C4-2B (cell line): Measurements from ENCODE around the gene C10orf143.
A peak's percentile ranks its signal among the peaks of the same experiment; 100 is the strongest.

Source experiments
- H3K27ac ChIP-seq: fragments of 450-650 bp; 2 replicates; pipeline ENCODE4 v1.5.1; 2017
- CTCF ChIP-seq: fragments of 450-650 bp; conservative IDR thresholded peaks from 2 replicates; pipeline ENCODE4 v1.5.1; 2017; ENCODE audit warnings: mild to moderate bottlenecking
- ZFX ChIP-seq: fragments of 450-650 bp; IDR thresholded peaks from 2 replicates; pipeline ENCODE4 v1.6.1; 2017

The C10orf143 gene

DNA sequence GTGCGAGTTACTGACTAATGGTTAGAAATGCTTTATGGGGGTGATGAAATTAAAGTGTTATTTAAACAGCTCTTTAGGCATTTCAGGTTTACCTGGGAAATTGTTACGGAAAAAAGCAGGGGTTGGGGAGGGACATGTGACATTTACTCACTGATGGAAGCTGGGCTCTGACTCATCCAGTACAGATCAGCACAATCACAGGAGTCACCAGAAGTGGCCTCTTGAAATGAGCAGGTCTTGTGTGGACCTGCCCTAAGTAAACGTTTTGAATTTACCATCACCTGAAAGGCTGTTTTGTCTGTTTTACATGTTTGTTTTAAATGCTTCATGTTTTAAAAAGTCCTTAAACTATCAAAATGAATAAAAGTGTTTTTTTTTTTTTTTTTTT is 27.8 kb upstream of the C10orf143 start:
- TF ChIP-seq CTCF (no peak), ZFX (no peak)

DNA sequence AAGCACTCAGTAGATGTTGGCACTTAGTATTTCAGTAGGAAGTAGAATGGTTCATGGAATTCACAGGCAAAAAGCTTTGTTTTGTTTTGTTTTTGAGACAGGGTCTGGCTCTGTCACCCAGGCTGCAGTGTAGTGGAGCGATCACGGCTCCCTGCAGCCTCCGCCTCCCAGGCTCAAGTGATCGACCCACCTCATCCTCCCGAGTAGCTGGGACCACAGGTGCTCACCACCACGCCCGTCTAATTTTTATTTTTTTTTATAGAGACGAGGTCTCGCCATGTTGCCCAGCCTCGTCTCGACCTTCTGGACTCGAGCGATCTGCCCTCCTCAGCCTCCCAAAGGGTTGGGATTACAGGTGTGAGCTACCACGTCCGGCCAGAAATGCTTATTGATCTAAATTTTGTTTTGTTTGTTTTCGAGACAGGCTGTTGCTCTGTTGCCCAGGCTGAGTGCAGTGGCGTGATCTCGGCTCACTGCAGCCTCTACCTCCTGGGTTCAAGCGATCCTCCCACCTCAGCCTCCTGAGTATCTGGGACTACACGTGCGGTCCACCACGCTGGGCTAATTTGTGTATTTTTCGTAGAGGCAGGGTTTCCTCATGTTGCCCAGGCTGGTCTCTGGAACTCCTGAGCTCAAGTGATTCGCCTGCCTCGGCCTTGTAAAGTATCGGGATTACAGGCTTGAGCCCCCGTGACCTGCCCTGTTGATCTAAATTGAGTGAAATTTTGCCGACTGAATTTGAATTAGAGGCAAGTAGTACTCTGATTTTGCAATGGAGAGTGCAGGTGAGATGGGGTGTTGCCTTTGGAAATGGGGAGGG is 27.2 kb upstream of the C10orf143 start:
- TF ChIP-seq CTCF (no peak), ZFX (no peak)
- H3K27ac ChIP-seq, result peak overlapping the region; percentile 95

More for the DNA sequence above, 27.8 kb upstream of the C10orf143 start:
- no peak overlapping the region for H3K27ac ChIP-seq

DNA sequence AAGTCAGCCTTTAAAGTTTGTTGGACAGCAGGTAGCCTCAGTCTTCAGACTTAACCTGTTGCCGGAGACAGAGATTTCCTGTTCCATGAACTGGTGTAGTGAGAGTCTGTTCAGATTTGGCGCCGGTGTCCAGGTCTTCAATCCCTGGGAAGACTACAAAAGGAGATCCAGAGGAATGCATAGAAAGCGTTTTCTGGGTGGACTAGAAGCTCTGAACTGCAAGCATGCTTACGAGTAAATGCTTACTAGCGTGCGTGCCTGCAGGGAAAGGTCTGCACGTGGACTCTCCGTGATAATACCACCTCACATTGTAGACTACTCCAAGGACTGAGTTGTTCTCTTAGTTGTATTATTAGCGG is 26.4 kb upstream of the C10orf143 start:
- H3K27ac ChIP-seq, result peak overlapping the region; percentile 95
- TF ChIP-seq CTCF, result no peak
- no peak; the same call in 1 of the 2 replicates for TF ChIP-seq ZFX

- TF ChIP-seq CTCF, result no peak
- peak; percentile 97 for TF ChIP-seq ZFX
These were observed 25.8 kb upstream of the C10orf143 start, which contains the start of gene GLRX3 for GRCh38 chr10:130136226-130137089. Gene GLRX3 (plus strand): TSS chr10:130136391. CDS start chr10:130136421, 30 bp downstream.

GRCh38 chr10:130135676-130136225 is 25.1 kb upstream of the C10orf143 start:
- H3K27ac ChIP-seq, result peak overlapping the region; percentile 95

More at GRCh38 chr10:130136226-130137089, 25.8 kb upstream of the C10orf143 start, which contains the start of gene GLRX3:
- peak within 1 kb of the TSS; percentile 95 for H3K27ac ChIP-seq

GRCh38 chr10:130128922-130129321 is 18.3 kb upstream of the C10orf143 start:
- no peak for TF ChIP-seq CTCF
- TF ChIP-seq ZFX, result no peak
- peak overlapping the region; percentile 21; the same call in 1 of the 2 replicates for H3K27ac ChIP-seq

More at GRCh38 chr10:130135676-130136225, 25.1 kb upstream of the C10orf143 start:
- TF ChIP-seq ZFX, result no peak
- no peak for TF ChIP-seq CTCF
